HepG2 (cell line): Measurements from ENCODE around the gene FKBP10. TPM values are rescaled to one million over a fixed set of nuclear protein-coding genes. Genes with fewer than 3 reads are reported as not detected.

Experiments
- ASH2L ChIP-seq: fragments of 300-600, 200-600 bp; sonication (generic); IDR thresholded peaks from 2 replicates; pipeline ENCODE4 v1.7.0; 2017; ENCODE audit warnings: low read depth, mild to moderate bottlenecking, moderate library complexity, mixed read lengths, low read length; ENCODE audit not compliant: insufficient read length
- CTCF ChIP-seq: sonication (generic); formaldehyde crosslinking; IDR thresholded peaks from 2 replicates; pipeline ENCODE4 v1.5.0; 2020; ENCODE audit warnings: mild to moderate bottlenecking, missing genetic modification reagents, moderate library complexity
- FOXK1 ChIP-seq: sonication (generic); formaldehyde crosslinking; IDR thresholded peaks from 2 replicates; pipeline ENCODE4 v1.4.0; 2020; ENCODE audit warnings: low read depth, missing genetic modification reagents, borderline replicate concordance
- HMG20A ChIP-seq: IDR thresholded peaks from 2 replicates; pipeline ENCODE4 v1.6.1; 2016; ENCODE audit warnings: borderline replicate concordance
- MIER2 ChIP-seq: IDR thresholded peaks from 2 replicates; pipeline ENCODE4 v1.6.1; 2016; ENCODE audit warnings: missing biosample characterization, missing genetic modification reagents
- SALL1 ChIP-seq: sonication (generic); formaldehyde crosslinking; IDR thresholded peaks from 2 replicates; pipeline ENCODE4 v1.8.0; 2022; ENCODE audit warnings: mild to moderate bottlenecking, missing genetic modification reagents
- SOX6 ChIP-seq, 2 experiments: fragments of 450-650 bp in 1 of 2; sonication (generic) in 1 of 2; formaldehyde crosslinking in 1 of 2; IDR thresholded peaks; 2 replicates each; pipeline versions ENCODE4 v1.4.0 to v1.6.1; 2017 to 2020; ENCODE audit warnings: antibody characterized with exemption in 1 of 2, mild to moderate bottlenecking in 1 of 2, missing genetic modification reagents in 1 of 2
- SRSF9 ChIP-seq: fragments of 200-400 bp; formaldehyde crosslinking; IDR thresholded peaks from 2 replicates; pipeline ENCODE4 v1.6.1; 2018; ENCODE audit warnings: borderline replicate concordance, mild to moderate bottlenecking, low read depth, low read length; ENCODE audit not compliant: insufficient read depth, poor library complexity, severe bottlenecking
- ZMAT3 ChIP-seq: sonication (generic); formaldehyde crosslinking; conservative IDR thresholded peaks from 2 replicates; pipeline ENCODE4 v1.7.0; 2021; ENCODE audit warnings: missing genetic modification reagents
- ZNF18 ChIP-seq: sonication (generic); formaldehyde crosslinking; IDR thresholded peaks from 2 replicates; pipeline ENCODE4 v1.8.0; 2022; ENCODE audit warnings: mild to moderate bottlenecking, missing genetic modification reagents; ENCODE audit not compliant: insufficient replicate concordance
- ZNF24 ChIP-seq: fragments of 450-650 bp; IDR thresholded peaks from 2 replicates; pipeline ENCODE4 v1.6.1; 2017; ENCODE audit warnings: antibody characterized with exemption, mild to moderate bottlenecking
- ZNF276 ChIP-seq: sonication (generic); formaldehyde crosslinking; IDR thresholded peaks from 2 replicates; pipeline ENCODE4 v1.4.0; 2020; ENCODE audit warnings: mild to moderate bottlenecking, low read depth, missing genetic modification reagents
- ZNF292 ChIP-seq: sonication (generic); formaldehyde crosslinking; IDR thresholded peaks from 2 replicates; pipeline ENCODE4 v1.8.1; 2022; ENCODE audit warnings: mild to moderate bottlenecking, low read depth, missing genetic modification reagents, borderline replicate concordance
- ZNF609 ChIP-seq: sonication (generic); formaldehyde crosslinking; IDR thresholded peaks from 2 replicates; pipeline ENCODE4 v1.4.0; 2020; ENCODE audit warnings: mild to moderate bottlenecking, missing genetic modification reagents, borderline replicate concordance
- ZNF766 ChIP-seq: sonication (generic); formaldehyde crosslinking; IDR thresholded peaks from 2 replicates; pipeline ENCODE4 v1.5.0; 2020; ENCODE audit warnings: missing genetic modification reagents, borderline replicate concordance
- ZNF792 ChIP-seq: IDR thresholded peaks from 2 replicates; pipeline ENCODE4 v1.6.1; 2016
- ZNF83 ChIP-seq: sonication (generic); formaldehyde crosslinking; IDR thresholded peaks from 2 replicates; pipeline ENCODE4 v1.4.0; 2020; ENCODE audit warnings: missing genetic modification reagents, mild to moderate bottlenecking, borderline replicate concordance
- ZNF891 ChIP-seq: sonication (generic); formaldehyde crosslinking; IDR thresholded peaks from 2 replicates; pipeline ENCODE4 v1.5.0; 2020; ENCODE audit warnings: mild to moderate bottlenecking, missing genetic modification reagents
- polyA plus RNA-seq, 8 experiments: library from polyadenylated mRNA; depleted of rRNA in 3 of 8; stranded (reverse) in 7 of 8; unstranded in 1 of 8; fragments of >200 nt; fragmentation: Illumina TruSeq in 4 of 8; extraction: Trizol in 4 of 8; gene quantifications; 2 replicates each; pipeline versions ENCODE4 v1.2.1 to v1.2.3, GENCODE V29; 2011 to 2016; ENCODE audit warnings: low read depth in 4 of 8, missing spikeins in 1 of 8, mixed read lengths in 1 of 8; ENCODE audit not compliant: insufficient read depth in 1 of 8
- total RNA-seq, 5 experiments: library from RNA; depleted of rRNA; stranded (reverse); fragments of >200 nt; fragmentation: Illumina TruSeq; extraction: Trizol; gene quantifications; 2 replicates each; pipeline ENCODE4 v1.2.3, GENCODE V29; 2016; ENCODE audit warnings: low read depth in 1 of 5

FKBP10 gene
- total and polyA plus RNA-seq, 2 of the 13 experiments (the other 11 are each of a cell fraction or from before 2014, with no cell fraction given), result 149 to 573 TPM

- TF ChIP-seq CTCF (CRISPR knock-in tag) (peak; percentile 50), FOXK1 (no peak), MIER2 (no peak), ZNF609 (0 out of 2 replicates have a peak, but pooled peaks have one; percentile 20), SOX6 (IDR thresholded peaks at IDR 0.05) (no peak), SOX6 (CRISPR knock-in tag; IDR thresholded peaks at IDR 0.05) (peak; percentile 46; the same call in 1 of the 2 replicates), ZNF18 (CRISPR knock-in tag) (peak; percentile 45), ZNF276 (CRISPR knock-in tag) (no peak), SRSF9 (no peak), HMG20A (0 out of 2 replicates have a peak, but pooled peaks have one; percentile 13), ZNF24 (no peak), ZMAT3 (CRISPR knock-in tag) (0 out of 2 replicates have a peak, but pooled peaks have one; percentile 57), SALL1 (CRISPR knock-in tag) (peak; percentile 23; the same call in 1 of the 2 replicates), ASH2L (no peak), ZNF766 (CRISPR knock-in tag) (no peak), ZNF891 (peak; percentile 88; the same call in 1 of the 2 replicates), ZNF792 (CRISPR knock-in tag) (no peak), ZNF292 (CRISPR knock-in tag) (no peak; the same call in 1 of the 2 replicates), ZNF83 (no peak)
These were observed 18.8 kb upstream of the FKBP10 start (continued) for GRCh38 chr17:41793784-41794539.
